Adipose tissue (tissue), 3 donors: Measurements from ENCODE around the gene MBD2. TPM values are rescaled to one million over a fixed set of nuclear protein-coding genes. Genes with fewer than 3 reads are reported as not detected.

Experiments
- H3K27ac ChIP-seq: one replicate; pipeline ENCODE4 v1.5.1; 2013; ENCODE audit warnings: low read depth, low read length
- WGBS, 3 donors: extraction: QIAGEN DNeasy Blood & Tissue Kit; methylation state at CpG; one replicate each; pipeline ENCODE4 v1.1.7; 2013; 5-methylcytosine and 5-hydroxymethylcytosine counted together
- polyA plus RNA-seq, 3 donors: library from polyadenylated mRNA; stranded (reverse); fragments of 200-250 nt; gene quantifications; one replicate each; pipeline ENCODE4 v1.2.3, GENCODE V29; 2013
- donor health status: healthy with polysubstance abuse.
- donor health status: Bipolar disorder and iron deficiency.
- donor health status: healthy.

The MBD2 gene
- polyA plus RNA-seq, 3 donors: 25.2 to 39.3 (median 32.5) TPM

- H3K27ac ChIP-seq: no peak overlapping the region
These were observed 61.0 kb downstream of the MBD2 start for GRCh38 chr18:54163453-54163852.

GRCh38 chr18:54162431-54162830, 62.0 kb downstream of the MBD2 start:
- no peak overlapping the region for H3K27ac ChIP-seq
- 72 to 98% (median 85%) methylated on average over 2 of the region's 2 CpGs for WGBS, 3 donors

More at GRCh38 chr18:54163453-54163852, 61.0 kb downstream of the MBD2 start:
- 90 to 96% (median 94%) methylated on average over 1 of the region's 1 CpG for WGBS, 3 donors

GRCh38 chr18:54161267-54161666, 63.2 kb downstream of the MBD2 start:
- H3K27ac ChIP-seq: no peak overlapping the region

- WGBS, 3 donors: 84 to 90% (median 87%) methylated on average over 1 of the region's 1 CpG
- H3K27ac ChIP-seq: no peak overlapping the region
These were observed 64.6 kb downstream of the MBD2 start for GRCh38 chr18:54159906-54160305.

GRCh38 chr18:54157646-54158385, 66.7 kb downstream of the MBD2 start:
- no peak overlapping the region for H3K27ac ChIP-seq
- WGBS, 3 donors: 89 to 93% (median 91%) methylated on average over 7 of the region's 7 CpGs

- no peak overlapping the region for H3K27ac ChIP-seq
- WGBS, 3 donors: 83 to 93% (median 90%) methylated on average over 3 of the region's 3 CpGs
These were observed 69.1 kb downstream of the MBD2 start for GRCh38 chr18:54155412-54155811.

GRCh38 chr18:54154231-54154630, 70.2 kb downstream of the MBD2 start:
- WGBS, 3 donors: 61 to 89% (median 77%) methylated on average over 4 of the region's 4 CpGs
- H3K27ac ChIP-seq: no peak overlapping the region

GRCh38 chr18:54151376-54151775, 73.1 kb downstream of the MBD2 start:
- H3K27ac ChIP-seq: no peak overlapping the region
- WGBS, 3 donors: 68 to 94% (median 80%) methylated on average over 3 of the region's 3 CpGs

- H3K27ac ChIP-seq: no peak overlapping the region
- 93 to 97% (median 95%) methylated on average over 7 of the region's 7 CpGs for WGBS, 3 donors
These were observed 74.2 kb downstream of the MBD2 start for GRCh38 chr18:54150226-54150625.

GRCh38 chr18:54149078-54149697, 75.3 kb downstream of the MBD2 start:
- 71 to 82% (median 71%) methylated on average over 3 of the region's 3 CpGs for WGBS, 3 donors
- H3K27ac ChIP-seq: no peak overlapping the region

- 90 to 97% (median 96%) methylated on average over 4 of the region's 4 CpGs for WGBS, 3 donors
- no peak overlapping the region for H3K27ac ChIP-seq
These were observed 75.8 kb downstream of the MBD2 start for GRCh38 chr18:54148678-54149077.

GRCh38 chr18:54148151-54148550, 76.3 kb downstream of the MBD2 start:
- no peak overlapping the region for H3K27ac ChIP-seq

GRCh38 chr18:54147439-54147838, 77.0 kb downstream of the MBD2 start:
- WGBS, 3 donors: 89 to 95% (median 89%) methylated on average over 2 of the region's 2 CpGs
- no peak overlapping the region for H3K27ac ChIP-seq

GRCh38 chr18:54141041-54141608, 83.3 kb downstream of the MBD2 start:
- no peak overlapping the region for H3K27ac ChIP-seq

GRCh38 chr18:54140641-54141040, 83.8 kb downstream of the MBD2 start:
- no peak overlapping the region for H3K27ac ChIP-seq
- WGBS, 3 donors: 48 to 97% (median 95%) methylated on average over 1 of the region's 1 CpG

More at GRCh38 chr18:54141041-54141608, 83.3 kb downstream of the MBD2 start:
- 90 to 95% (median 92%) methylated on average over 3 of the region's 3 CpGs for WGBS, 3 donors

- WGBS, 3 donors: 80 to 87% (median 83%) methylated on average over 3 of the region's 3 CpGs
- no peak overlapping the region for H3K27ac ChIP-seq
These were observed 89.3 kb downstream of the MBD2 start for GRCh38 chr18:54135216-54135615.

GRCh38 chr18:54134053-54134452, 90.4 kb downstream of the MBD2 start:
- no peak overlapping the region for H3K27ac ChIP-seq

GRCh38 chr18:54130631-54131030, 93.8 kb downstream of the MBD2 start:
- H3K27ac ChIP-seq: no peak overlapping the region

- H3K27ac ChIP-seq: no peak overlapping the region
These were observed 94.3 kb downstream of the MBD2 start for GRCh38 chr18:54130177-54130576.

- 69 to 76% (median 72%) methylated on average over 4 of the region's 4 CpGs for WGBS, 3 donors
These were observed 94.9 kb downstream of the MBD2 start for GRCh38 chr18:54129448-54130067.

More at GRCh38 chr18:54129448-54130067, 94.9 kb downstream of the MBD2 start:
- H3K27ac ChIP-seq: no peak overlapping the region
